C4-2B (cell line): Measurements from ENCODE around the gene PIK3R5.

Experiments used
- CTCF ChIP-seq: fragments of 450-650 bp; conservative IDR thresholded peaks from 2 replicates; pipeline ENCODE4 v1.5.1; 2017; ENCODE audit warnings: mild to moderate bottlenecking
- ZFX ChIP-seq: fragments of 450-650 bp; IDR thresholded peaks from 2 replicates; pipeline ENCODE4 v1.6.1; 2017

DNA sequence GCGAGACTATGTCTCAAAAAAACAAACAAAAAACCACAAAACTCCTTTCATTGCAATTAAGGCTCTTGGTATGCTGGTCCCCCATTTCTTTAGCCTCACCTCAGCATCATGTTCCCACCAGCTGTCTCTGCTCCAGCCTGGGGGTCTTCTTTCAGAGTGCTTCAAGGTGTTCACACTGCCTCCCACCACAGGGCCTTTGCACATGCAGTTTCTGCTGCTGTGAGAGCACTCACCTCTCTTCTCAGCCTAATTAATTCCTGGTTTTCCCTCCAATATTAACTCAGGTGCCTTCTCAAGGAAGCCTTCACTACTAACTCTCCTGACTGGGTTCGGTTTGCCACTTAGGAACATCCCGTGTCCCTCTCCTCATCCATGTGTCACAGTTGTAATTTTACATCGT lies 82.2 kb downstream of the PIK3R5 start:
- TF ChIP-seq CTCF (no peak), ZFX (no peak)
